ENCODE data around the gene COMMD10. TPM values are rescaled to one million over a fixed set of nuclear protein-coding genes. Genes with fewer than 3 reads are reported as not detected.

Gene COMMD10
- total RNA-seq (ENCODE audit: low replicate concordance), result 14.2 and 29.5 TPM in 2 replicates

DNA sequence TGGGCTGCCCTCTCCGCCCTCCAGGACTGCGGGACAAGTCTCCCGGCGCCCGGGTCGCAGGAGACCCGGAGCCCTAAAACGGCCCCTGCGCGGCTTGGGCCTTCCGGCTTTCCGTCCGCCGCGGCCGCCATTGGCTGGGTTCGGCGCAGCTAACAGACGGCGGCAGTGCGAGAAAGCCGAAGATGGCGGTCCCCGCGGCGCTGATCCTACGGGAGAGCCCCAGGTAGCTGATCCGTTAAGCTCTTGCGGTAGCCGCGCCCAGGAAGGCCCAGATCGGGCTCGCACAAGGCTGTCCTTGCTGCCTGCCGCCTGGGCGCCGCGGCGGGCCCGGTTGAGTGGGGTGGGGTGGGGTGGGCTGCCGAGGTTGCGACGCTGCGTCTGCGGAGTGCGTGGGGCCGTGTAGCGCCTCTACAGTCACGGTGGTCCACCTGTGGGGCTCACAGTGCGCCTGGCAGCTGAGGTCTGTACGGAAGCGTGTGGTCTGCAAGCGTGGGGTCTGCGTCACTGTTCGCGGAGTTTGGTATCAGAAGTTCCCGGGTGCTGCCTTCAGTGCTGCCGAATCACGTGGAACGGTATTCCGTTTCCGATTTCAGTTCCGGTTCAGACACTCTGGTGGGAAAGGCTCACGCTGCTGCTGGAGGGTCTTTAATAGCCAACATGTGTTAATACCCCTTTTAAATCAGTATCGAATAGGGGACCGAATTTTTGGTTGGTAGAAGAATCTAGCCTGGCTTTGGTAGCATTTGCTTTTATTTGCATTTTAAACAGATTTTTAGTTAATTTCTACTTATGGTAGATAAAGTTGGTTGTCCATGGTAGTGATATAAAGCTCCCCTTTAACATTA is at the start of gene COMMD10:
Gene COMMD10 (plus strand): TSS at position 155 of the 845 bp plus-strand sequence.

Other genes starting within 250 kb of the COMMD10 start
- gene ATG12, start 243.5 kb upstream of the COMMD10 start, total RNA-seq (ENCODE audit: low replicate concordance), result 31.8 and 43.5 TPM in 2 replicates
- gene AP3S1, start 243.1 kb upstream of the COMMD10 start, total RNA-seq (ENCODE audit: low replicate concordance), result 61.5 and 88.2 TPM in 2 replicates
- 0.30 and 1.5 TPM in 2 replicates for gene LVRN, start 122.5 kb upstream of the COMMD10 start, total RNA-seq (ENCODE audit: low replicate concordance)
- gene ARL14EPL, start 52.6 kb upstream of the COMMD10 start, total RNA-seq (ENCODE audit: low replicate concordance), result not detected in 2 replicates

Measured in smooth muscle cell of the coronary artery (primary cell).